AG04450 (cell line): Measurements from ENCODE around the gene DPY19L3. TPM values are rescaled to one million over a fixed set of nuclear protein-coding genes. Genes with fewer than 3 reads are reported as not detected.

Experiments used
- CTCF ChIA-PET: fragments of 300-600, 350-600 bp; formaldehyde crosslinking; extraction: SDS; loops from one replicate; lab custom pipeline; 2022; ENCODE audit warnings: antibody characterized with exemption, inconsistent platforms; lab: Charles Lee
- POLR2A ChIA-PET: fragments of 350-600 bp; formaldehyde crosslinking; extraction: SDS; loops from one replicate; lab custom pipeline; 2021; ENCODE audit warnings: antibody characterized with exemption, inconsistent platforms; lab: Yijun Ruan, JAX
- DNase-seq: peaks from one replicate; pipeline ENCODE4 v3.0.0-alpha.2; 2011; ENCODE audit warnings: low read depth, low spot score
- H3K27ac ChIP-seq: one replicate; pipeline ENCODE4 v1.5.1; 2012; ENCODE audit warnings: low read depth, low read length, control low read depth
- H3K27me3 ChIP-seq: one replicate; pipeline ENCODE4 v1.6.0; 2012; ENCODE audit warnings: low read length; ENCODE audit not compliant: control insufficient read depth, insufficient read depth
- H3K4me3 ChIP-seq: 2 replicates; pipeline ENCODE4 v1.5.1; 2011; ENCODE audit warnings: mild to moderate bottlenecking, low read depth, low read length, control low read depth
- H3K9me3 ChIP-seq: 2 replicates; pipeline ENCODE4 v1.5.1; 2012; ENCODE audit warnings: low read length; ENCODE audit not compliant: control insufficient read depth, insufficient read depth
- CTCF ChIP-seq: IDR thresholded peaks from 2 replicates; pipeline ENCODE4 v1.5.1; 2011; ENCODE audit warnings: low read depth, low read length, control low read depth, inconsistent platforms
- polyA plus RNA-seq: library from polyadenylated mRNA; depleted of rRNA; stranded (reverse); fragments of >200 nt; gene quantifications from 2 replicates; pipeline ENCODE4 v1.2.3, GENCODE V29; 2011

Gene DPY19L3
- polyA plus RNA-seq, 1 experiment: 39.2 TPM

- no peak overlapping the region for H3K4me3 ChIP-seq
These were observed 53.0 kb downstream of the DPY19L3 start for GRCh38 chr19:32458500-32459123.

GRCh38 chr19:32459204-32459865 lies 53.8 kb downstream of the DPY19L3 start:
- CTCF ChIA-PET: interaction anchor here (0.6 kb wide), 1 partner anchor 493 kb away, joined by 3 read pairs; no protein-coding TSS in a partner anchor
- Histone ChIP-seq H3K4me3 (no peak overlapping the region), H3K9me3 (0 out of 2 replicates have a peak, but pooled peaks cover under 1% of the 10 kb centered on the region), H3K27ac (no peak overlapping the region), H3K27me3 (no peaks in the 10 kb centered on the region)
- DNase-seq: no peak
- POLR2A ChIA-PET: no interaction called here
- TF ChIP-seq CTCF: no peak

More at GRCh38 chr19:32458500-32459123, 53.0 kb downstream of the DPY19L3 start:
- Histone ChIP-seq H3K9me3 (0 out of 2 replicates have a peak, but pooled peaks cover 2% of the 10 kb centered on the region), H3K27ac (no peak overlapping the region), H3K27me3 (no peaks in the 10 kb centered on the region)
- ChIA-PET POLR2A (no interaction called here), CTCF (interaction anchor here (0.6 kb wide), 1 partner anchor 494 kb away, joined by 3 read pairs; no protein-coding TSS in a partner anchor)
- TF ChIP-seq CTCF: no peak
- no peak for DNase-seq

DNA sequence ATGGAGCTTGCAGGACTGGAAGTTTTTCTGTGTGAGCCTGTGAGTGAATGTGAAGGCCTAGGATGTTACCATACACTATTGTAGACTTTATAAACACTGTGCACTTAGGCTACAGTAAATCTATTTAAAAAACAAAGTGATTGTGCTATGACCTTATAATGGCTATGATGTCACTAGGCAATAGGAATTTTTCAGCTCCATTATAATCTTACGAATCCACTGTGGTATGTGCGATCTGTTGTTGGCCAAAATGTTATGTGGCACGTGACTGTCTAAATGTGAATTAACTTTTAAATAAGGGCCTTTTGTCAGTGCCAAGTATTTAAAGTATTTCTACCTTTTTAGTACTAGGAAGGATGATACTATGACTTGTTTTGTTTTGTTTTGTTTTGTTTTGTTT lies 54.9 kb downstream of the DPY19L3 start:
- DNase-seq: no peak
- ChIA-PET POLR2A (no interaction called here), CTCF (interaction anchor here (0.6 kb wide), 1 partner anchor 145 kb away, joined by 4 read pairs; no protein-coding TSS in a partner anchor)
- no peaks in the 10 kb centered on the region for H3K27me3 ChIP-seq
- no peak for TF ChIP-seq CTCF
- H3K9me3 ChIP-seq: no peaks in the 10 kb centered on the region
- no peak overlapping the region for H3K4me3 ChIP-seq
- no peak overlapping the region for H3K27ac ChIP-seq

DNA sequence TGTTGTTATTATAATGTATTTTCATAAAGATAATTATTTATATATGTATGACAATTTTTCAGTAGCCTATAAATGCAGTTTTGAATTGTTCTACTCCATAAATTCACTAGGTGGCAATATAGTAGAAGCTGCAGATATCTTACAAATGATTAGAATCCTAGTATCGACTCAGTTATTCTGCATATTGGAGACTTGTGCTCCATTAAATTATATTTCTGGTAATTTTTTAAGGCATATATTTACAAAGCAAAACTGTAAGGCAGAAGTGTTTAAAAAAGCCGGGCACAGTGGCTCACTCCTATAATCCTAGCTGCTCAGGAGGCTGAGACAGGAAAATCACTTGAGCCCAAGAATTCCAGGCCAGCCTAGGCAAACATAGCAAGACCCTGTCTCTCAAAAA lies 58.7 kb downstream of the DPY19L3 start:
- no peaks in the 10 kb centered on the region for H3K27me3 ChIP-seq
- POLR2A ChIA-PET: no interaction called here
- peak; percentile 49 for TF ChIP-seq CTCF
- H3K27ac ChIP-seq: no peak overlapping the region
- no peaks in the 10 kb centered on the region for H3K9me3 ChIP-seq
- CTCF ChIA-PET: interaction anchor here (0.6 to 3.9 kb wide), 8 partner anchors 9 to 1782 kb away, joined by 3 to 29 read pairs (median 4); no protein-coding TSS in a partner anchor
- no peak for DNase-seq
- H3K4me3 ChIP-seq: no peak overlapping the region

DNA sequence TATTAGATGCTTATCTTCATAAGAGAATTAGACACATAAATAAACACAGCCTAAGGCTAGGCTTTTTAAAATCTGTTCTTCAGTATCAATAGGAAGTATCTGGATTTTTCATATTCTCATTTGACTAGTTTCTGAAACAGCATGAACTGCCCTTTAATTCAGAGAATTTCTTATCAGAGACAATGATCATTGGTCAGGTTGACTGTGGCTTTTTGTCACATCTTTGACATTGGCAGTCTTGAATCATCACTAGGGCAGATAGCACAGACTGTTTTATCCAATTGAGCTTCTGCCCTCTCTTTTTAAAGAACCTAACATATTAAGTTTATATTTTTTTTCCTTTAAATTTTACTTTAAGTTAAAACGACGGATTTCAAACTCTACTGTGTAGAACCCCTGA lies 59.6 kb downstream of the DPY19L3 start:
- Histone ChIP-seq H3K27me3 (no peaks in the 10 kb centered on the region), H3K27ac (no peak overlapping the region), H3K9me3 (no peaks in the 10 kb centered on the region), H3K4me3 (no peak overlapping the region)
- DNase-seq: no peak
- POLR2A ChIA-PET: no interaction called here
- CTCF ChIA-PET: interaction anchor here (0.7 to 3.9 kb wide), 7 partner anchors 10 to 1782 kb away, joined by 3 to 29 read pairs (median 5); no protein-coding TSS in a partner anchor
- TF ChIP-seq CTCF: no peak
